ENCODE measurements around the gene FOSL1. TPM values are rescaled to one million over a fixed set of nuclear protein-coding genes. Genes with fewer than 3 reads are reported as not detected.
A peak's percentile ranks its signal among the peaks of the same experiment; 100 is the strongest.

FOSL1 gene
- total and polyA plus RNA-seq, 2 of the 13 experiments (the other 11 are each of a cell fraction or from before 2014, with no cell fraction given): 4.0 to 4.1 TPM

DNA sequence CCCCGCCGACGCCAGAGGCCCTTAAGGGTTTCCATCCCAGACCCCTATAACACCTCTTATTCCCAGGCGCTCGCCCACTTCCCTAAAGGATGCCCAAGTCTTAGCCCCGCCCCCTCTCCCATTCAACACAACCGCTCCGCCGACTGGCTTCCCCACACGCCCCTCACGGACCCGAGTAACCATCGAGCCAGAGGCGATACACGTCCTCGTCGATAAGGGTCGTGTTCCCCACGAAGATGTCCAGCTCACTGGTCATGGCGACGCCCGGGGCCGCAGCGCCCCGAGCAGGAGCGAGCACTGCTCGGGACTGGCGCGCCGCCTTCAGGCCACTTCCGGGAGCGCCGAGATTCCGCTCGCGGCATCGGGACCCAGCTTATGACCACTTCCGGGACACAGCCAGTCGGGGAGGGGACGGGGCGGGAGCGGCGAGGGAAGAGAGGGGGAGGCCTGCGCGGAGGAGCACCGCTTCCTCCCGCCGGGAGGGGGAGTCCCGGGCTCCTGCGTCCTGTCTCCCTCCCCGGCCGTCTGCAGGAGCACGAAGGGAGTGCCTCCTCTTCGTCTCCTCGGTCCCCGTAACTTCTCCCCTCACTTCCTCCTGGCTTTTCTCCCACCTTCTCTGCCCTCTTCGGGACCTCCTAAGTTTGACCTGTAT, 11.9 kb downstream of the FOSL1 start, which contains the start of gene FIBP (continued):
- TF ChIP-seq, protein P1, sequence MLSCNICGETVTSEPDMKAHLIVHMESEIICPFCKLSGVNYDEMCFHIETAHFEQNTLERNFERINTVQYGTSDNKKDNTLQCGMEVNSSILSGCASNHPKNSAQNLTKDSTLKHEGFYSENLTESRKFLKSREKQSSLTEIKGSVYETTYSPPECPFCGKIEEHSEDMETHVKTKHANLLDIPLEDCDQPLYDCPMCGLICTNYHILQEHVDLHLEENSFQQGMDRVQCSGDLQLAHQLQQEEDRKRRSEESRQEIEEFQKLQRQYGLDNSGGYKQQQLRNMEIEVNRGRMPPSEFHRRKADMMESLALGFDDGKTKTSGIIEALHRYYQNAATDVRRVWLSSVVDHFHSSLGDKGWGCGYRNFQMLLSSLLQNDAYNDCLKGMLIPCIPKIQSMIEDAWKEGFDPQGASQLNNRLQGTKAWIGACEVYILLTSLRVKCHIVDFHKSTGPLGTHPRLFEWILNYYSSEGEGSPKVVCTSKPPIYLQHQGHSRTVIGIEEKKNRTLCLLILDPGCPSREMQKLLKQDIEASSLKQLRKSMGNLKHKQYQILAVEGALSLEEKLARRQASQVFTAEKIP (CRISPR knock-in tag; IDR thresholded peaks at IDR 0.05; ENCODE audit: borderline replicate concordance): no peak
- TF ChIP-seq ZSCAN31 (CRISPR knock-in tag; IDR thresholded peaks at IDR 0.05; ENCODE audit: low read depth) (0 out of 2 replicates have a peak, but pooled peaks have one; percentile 29), NBN (conservative IDR thresholded peaks at IDR 0.05) (no peak), ZNF615 (CRISPR knock-in tag; IDR thresholded peaks at IDR 0.05; ENCODE audit: borderline replicate concordance) (no peak), FOXC1 (CRISPR knock-in tag; IDR thresholded peaks at IDR 0.05; ENCODE audit: borderline replicate concordance) (peak; percentile 92), ZNF331 (CRISPR knock-in tag; IDR thresholded peaks at IDR 0.05) (peak; percentile 43; the same call in 1 of the 2 replicates), ZMAT3 (CRISPR knock-in tag; conservative IDR thresholded peaks at IDR 0.05) (peak; percentile 49; the same call in 1 of the 2 replicates), ZEB1 (IDR thresholded peaks at IDR 0.05; ENCODE audit: insufficient replicate concordance, low read depth) (peak; percentile 26), GFI1 (CRISPR knock-in tag; IDR thresholded peaks at IDR 0.05; ENCODE audit: borderline replicate concordance) (0 out of 2 replicates have a peak, but pooled peaks have one; percentile 68), GABPA (IDR thresholded peaks at IDR 0.05; ENCODE audit: low read depth, low read length) (no peak), GABPA (CRISPR knock-in tag; IDR thresholded peaks at IDR 0.05; ENCODE audit: low read depth) (peak; percentile 93), PITX1 (CRISPR knock-in tag; IDR thresholded peaks at IDR 0.05) (peak; percentile 72), ASH2L (IDR thresholded peaks at IDR 0.05; ENCODE audit: insufficient read length, low read depth, low read length) (peak; percentile 64), CBFB (CRISPR knock-in tag; IDR thresholded peaks at IDR 0.05) (peak; percentile 81; the same call in 1 of the 2 replicates), ZFP62 (CRISPR knock-in tag; IDR thresholded peaks at IDR 0.05) (0 out of 2 replicates have a peak, but pooled peaks have one; percentile 37), SAP130 (CRISPR knock-in tag; IDR thresholded peaks at IDR 0.05; ENCODE audit: low read depth) (peak; percentile 85), RBM39 (IDR thresholded peaks at IDR 0.05; ENCODE audit: low read depth, low read length, poor library complexity, severe bottlenecking) (peak; percentile 66), HNRNPH1 (optimal IDR thresholded peaks at IDR 0.05; ENCODE audit: low read depth, low read length) (no peak), ZNF350 (CRISPR knock-in tag; IDR thresholded peaks at IDR 0.05; ENCODE audit: borderline replicate concordance, low read depth) (peak; percentile 94), ZFP1 (CRISPR knock-in tag; IDR thresholded peaks at IDR 0.05) (0 out of 2 replicates have a peak, but pooled peaks have one; percentile 37), HNRNPLL (IDR thresholded peaks at IDR 0.05; ENCODE audit: low read depth, low read length, poor library complexity, severe bottlenecking) (peak; percentile 61), ZNF136 (CRISPR knock-in tag; IDR thresholded peaks at IDR 0.05; ENCODE audit: low read depth) (peak; percentile 37; the same call in 1 of the 2 replicates), WIZ (CRISPR knock-in tag; IDR thresholded peaks at IDR 0.05) (peak; percentile 17; the same call in 1 of the 2 replicates), MYC (CRISPR knock-in tag; IDR thresholded peaks at IDR 0.05; ENCODE audit: borderline replicate concordance) (peak; percentile 71)
- TF ChIP-seq, protein P2, sequence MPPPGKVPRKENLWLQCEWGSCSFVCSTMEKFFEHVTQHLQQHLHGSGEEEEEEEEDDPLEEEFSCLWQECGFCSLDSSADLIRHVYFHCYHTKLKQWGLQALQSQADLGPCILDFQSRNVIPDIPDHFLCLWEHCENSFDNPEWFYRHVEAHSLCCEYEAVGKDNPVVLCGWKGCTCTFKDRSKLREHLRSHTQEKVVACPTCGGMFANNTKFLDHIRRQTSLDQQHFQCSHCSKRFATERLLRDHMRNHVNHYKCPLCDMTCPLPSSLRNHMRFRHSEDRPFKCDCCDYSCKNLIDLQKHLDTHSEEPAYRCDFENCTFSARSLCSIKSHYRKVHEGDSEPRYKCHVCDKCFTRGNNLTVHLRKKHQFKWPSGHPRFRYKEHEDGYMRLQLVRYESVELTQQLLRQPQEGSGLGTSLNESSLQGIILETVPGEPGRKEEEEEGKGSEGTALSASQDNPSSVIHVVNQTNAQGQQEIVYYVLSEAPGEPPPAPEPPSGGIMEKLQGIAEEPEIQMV (CRISPR knock-in tag; IDR thresholded peaks at IDR 0.05; ENCODE audit: low read depth): no peak
- TF ChIP-seq, protein P3, sequence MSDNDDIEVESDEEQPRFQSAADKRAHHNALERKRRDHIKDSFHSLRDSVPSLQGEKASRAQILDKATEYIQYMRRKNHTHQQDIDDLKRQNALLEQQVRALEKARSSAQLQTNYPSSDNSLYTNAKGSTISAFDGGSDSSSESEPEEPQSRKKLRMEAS (IDR thresholded peaks at IDR 0.05): peak; percentile 67
- TF ChIP-seq, protein P4, sequence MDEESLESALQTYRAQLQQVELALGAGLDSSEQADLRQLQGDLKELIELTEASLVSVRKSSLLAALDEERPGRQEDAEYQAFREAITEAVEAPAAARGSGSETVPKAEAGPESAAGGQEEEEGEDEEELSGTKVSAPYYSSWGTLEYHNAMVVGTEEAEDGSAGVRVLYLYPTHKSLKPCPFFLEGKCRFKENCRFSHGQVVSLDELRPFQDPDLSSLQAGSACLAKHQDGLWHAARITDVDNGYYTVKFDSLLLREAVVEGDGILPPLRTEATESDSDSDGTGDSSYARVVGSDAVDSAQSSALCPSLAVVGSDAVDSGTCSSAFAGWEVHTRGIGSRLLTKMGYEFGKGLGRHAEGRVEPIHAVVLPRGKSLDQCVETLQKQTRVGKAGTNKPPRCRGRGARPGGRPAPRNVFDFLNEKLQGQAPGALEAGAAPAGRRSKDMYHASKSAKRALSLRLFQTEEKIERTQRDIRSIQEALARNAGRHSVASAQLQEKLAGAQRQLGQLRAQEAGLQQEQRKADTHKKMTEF (CRISPR knock-in tag; IDR thresholded peaks at IDR 0.05): peak; percentile 78
